D721Med (cell line): ENCODE results near the gene BCL7A.
A peak's percentile ranks its signal among the peaks of the same experiment; 100 is the strongest.

ENCODE experiments used
- DNase-seq: peaks from one replicate; pipeline ENCODE4 v3.0.0; 2011; ENCODE audit warnings: low spot score; ENCODE audit not compliant: insufficient read length
- FAIRE-seq: peaks from 2 replicates; lab custom pipeline; 2011; peaks lifted over from hg19 to GRCh38; lab: Jason Lieb, UNC
- TF ChIP-seq, protein P1 (sequence below): IDR thresholded peaks from 2 replicates; pipeline ENCODE4 v1.5.1; 2012; ENCODE audit warnings: mild to moderate bottlenecking, control low read depth; ENCODE audit not compliant: insufficient read depth; ENCODE audit errors: missing control alignments

BCL7A gene

DNA sequence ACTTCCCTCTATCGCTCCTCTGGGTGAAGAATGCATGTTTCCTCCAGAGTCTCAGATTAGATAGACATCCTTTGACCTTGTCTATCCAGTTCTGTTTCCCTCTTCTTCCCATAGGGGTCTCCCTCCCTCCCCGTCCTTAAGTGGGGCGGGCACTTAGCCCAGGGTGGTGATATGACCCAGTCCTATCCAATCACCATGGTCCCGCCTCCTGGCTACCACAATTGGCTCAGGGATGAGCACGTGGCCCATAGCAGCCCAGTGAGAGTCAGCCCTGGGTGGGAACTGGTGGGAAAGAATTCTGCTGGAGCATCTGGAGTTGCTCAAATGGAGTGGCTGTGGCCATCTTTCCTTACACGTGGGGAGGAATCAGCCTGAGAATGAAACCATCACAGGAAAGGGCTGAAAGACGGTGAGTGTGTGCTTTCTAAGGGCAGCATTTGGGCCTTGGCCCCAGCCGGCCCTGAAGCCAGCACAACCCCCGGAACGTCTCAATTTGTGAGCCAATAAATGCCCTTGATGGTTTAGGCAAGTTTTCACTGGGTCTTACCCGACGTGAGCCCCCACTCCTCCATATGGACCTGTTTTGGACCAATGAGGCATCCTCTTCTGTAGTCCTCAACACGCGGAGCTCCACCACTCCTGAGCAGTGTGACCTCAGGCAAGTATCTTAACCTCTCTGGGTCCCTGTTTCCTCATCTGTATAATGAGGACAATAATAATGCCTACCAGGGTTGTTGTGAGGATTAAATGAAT, 42.5 kb downstream of the BCL7A start:
- DNase-seq (no peak), FAIRE-seq (no peak)
- TF ChIP-seq, protein P1, sequence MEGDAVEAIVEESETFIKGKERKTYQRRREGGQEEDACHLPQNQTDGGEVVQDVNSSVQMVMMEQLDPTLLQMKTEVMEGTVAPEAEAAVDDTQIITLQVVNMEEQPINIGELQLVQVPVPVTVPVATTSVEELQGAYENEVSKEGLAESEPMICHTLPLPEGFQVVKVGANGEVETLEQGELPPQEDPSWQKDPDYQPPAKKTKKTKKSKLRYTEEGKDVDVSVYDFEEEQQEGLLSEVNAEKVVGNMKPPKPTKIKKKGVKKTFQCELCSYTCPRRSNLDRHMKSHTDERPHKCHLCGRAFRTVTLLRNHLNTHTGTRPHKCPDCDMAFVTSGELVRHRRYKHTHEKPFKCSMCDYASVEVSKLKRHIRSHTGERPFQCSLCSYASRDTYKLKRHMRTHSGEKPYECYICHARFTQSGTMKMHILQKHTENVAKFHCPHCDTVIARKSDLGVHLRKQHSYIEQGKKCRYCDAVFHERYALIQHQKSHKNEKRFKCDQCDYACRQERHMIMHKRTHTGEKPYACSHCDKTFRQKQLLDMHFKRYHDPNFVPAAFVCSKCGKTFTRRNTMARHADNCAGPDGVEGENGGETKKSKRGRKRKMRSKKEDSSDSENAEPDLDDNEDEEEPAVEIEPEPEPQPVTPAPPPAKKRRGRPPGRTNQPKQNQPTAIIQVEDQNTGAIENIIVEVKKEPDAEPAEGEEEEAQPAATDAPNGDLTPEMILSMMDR: peak; percentile 42

DNA sequence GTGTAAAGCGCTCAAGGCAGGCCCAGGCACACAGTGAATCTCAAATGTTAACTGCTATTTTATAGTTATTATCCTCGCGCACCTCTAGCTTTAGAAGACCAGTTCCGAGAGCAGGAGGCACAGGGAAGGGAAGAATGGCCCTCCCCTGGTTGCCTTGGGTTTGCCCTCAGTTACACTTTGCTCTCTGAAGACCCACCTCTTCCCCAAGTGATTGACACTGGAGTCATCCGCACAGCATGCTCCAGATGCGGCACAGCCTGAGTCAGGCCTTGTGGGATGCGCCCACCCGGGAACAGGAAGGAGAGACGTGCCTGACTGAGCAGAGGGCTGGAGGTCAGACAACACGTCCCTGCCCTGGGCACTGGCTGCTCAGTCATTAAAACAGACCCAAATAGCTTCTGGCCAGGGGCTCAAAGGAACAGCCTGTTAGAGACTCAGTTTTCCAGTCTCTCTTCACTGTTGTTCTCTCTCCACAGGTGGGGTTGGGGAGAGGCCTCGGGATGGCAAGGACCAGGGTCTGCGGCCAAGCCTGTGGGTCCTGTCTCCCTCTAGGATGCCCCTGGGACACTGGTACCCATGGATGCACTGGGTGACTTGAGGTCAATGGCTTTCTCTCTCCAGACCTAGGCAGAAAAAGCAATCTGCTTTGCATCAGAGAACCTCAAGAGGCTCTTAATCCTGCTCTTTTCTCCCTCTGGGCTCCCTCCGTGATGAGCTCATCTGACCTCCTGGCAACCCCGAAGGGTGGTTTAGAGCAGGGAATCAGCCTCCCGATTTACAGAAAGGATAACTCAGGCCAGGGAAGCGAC, 43.3 kb downstream of the BCL7A start:
- FAIRE-seq: no peak
- DNase-seq: peak; percentile 79
- TF ChIP-seq, protein P1: no peak

DNA sequence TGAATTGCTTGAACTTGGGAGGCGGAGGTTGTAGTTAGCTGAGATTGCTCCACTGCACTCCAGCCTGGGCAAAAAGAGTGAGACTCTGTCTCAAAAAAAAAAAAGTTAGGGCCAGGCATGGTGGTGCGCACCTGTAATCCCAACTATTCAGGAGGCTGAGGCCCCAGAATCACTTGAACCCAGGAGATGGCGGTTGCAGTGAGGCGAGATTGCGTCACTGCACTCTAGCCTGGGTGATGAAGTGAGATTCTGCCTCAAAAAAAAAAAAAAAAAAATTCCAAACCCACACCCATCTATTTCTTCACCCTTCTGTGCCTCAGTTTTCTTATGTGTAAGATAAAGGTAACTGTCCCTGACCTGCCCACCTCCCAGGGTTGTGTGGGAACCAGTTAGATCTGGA, 45.9 kb downstream of the BCL7A start:
- TF ChIP-seq, protein P1: no peak
- DNase-seq (no peak), FAIRE-seq (no peak)

DNA sequence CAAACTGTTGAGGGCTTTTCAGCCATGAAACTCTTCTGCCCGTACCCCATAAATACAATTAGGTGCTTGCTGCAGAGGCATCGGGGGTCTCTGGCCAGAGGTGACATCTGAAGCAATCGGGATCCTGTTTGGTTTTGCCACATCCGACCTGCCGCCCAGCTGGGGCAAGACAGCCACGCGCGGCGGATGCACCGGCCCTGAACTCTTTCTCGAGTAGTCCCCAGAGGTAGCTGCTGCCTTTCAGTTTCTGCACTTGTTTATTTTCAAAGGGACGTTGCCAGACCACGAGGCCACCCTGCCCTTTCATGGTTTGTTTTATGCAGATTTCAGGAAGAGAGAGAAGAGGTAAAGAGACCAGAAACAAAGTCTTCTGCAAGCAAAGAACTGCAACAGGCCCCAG, 46.3 kb downstream of the BCL7A start:
- TF ChIP-seq, protein P1: no peak
- DNase-seq (no peak), FAIRE-seq (no peak)

DNA sequence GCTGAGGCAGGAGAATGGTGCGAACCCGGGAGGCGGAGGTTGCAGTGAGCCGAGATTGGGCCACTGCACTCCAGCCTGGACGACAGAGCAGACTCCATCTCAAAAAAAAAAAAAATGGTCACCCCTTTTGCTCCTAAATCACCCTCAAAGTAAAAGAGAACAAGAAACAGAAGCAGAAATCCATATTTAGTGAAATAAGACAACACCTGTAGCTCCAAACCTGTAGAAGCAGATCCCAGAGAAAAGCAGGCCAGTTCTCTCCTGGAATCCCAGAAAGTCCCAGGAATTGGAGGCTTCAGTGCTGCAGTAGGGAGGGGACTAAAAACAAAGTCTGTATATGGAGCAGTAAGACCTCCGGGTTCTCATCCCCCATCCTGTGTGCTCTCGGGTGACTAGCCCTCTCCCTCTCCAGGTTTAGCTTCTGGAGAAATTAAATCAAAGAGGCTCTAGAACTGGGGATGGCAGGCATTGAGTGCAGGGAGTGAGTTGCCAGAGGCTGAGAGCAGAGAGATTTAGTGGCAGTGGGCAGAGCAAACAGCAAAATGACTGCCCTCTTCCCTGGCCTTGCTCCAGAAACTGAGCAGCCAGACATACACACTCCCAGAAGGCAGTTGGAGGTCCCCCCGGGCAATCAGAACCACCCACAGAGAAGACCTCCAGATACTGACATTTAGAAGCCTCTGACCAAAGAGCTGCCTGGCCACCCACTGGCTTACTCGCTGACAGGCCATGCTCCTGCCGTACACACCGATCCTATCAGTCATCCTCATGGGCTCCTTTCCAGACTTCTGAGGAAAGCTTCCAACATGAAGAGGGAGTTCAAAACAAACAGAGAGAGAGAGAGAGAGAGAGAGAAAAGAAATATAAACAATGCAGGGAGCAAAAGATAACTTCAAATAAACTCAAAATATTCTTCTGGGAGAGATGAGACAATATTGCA, 50.6 kb downstream of the BCL7A start:
- TF ChIP-seq, protein P1: no peak
- DNase-seq (no peak), FAIRE-seq (no peak)

DNA sequence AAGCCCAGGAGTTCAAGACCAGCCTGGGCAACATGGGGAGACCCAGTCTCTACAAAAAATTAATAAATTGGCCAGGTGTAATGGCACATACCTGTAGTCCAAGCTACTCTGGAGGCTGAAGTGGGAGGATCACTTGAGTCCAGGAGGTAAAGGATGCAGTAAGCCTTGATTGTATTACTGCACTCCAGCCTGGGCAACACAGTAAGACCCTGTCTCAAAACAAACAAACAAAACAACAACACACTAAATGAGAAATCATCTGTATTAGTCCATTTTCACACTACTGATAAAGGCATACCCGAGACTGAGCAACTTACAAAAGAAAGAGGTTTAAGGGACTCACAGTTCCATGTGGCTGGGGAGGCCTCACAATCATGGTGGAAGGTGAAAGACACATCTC, 52.1 kb downstream of the BCL7A start:
- TF ChIP-seq, protein P1: no peak
- DNase-seq (no peak), FAIRE-seq (no peak)
